Measurements from ENCODE around the gene CCDC194. TPM values are rescaled to one million over a fixed set of nuclear protein-coding genes. Genes with fewer than 3 reads are reported as not detected.

The CCDC194 gene
- total RNA-seq, 2 donors from 2014 or later = not detected

GRCh38 chr19:17380426-17381138 is 13.4 kb downstream of the CCDC194 start:
- H3K4me3 ChIP-seq = no peak overlapping the region
- no peak for DNase-seq (ENCODE audit: low spot score)
- no peak overlapping the region for H3K27ac ChIP-seq
- H3K9me3 ChIP-seq = no peaks in the 10 kb centered on the region
- no peak for TF ChIP-seq POLR2A (IDR thresholded peaks at IDR 0.05)
- no peak for TF ChIP-seq CTCF (IDR thresholded peaks at IDR 0.05)
- intact Hi-C loops (cut with DNase I) = no loop called here
- WGBS = 97% methylated on average over 5 of the region's 5 CpGs
- H3K4me1 ChIP-seq (replicated peaks) = no peaks in the 10 kb centered on the region
- no peaks in the 10 kb centered on the region for H3K27me3 ChIP-seq (replicated peaks; ENCODE audit: insufficient read depth)
- no peaks in the 10 kb centered on the region for H3K36me3 ChIP-seq

- 45% methylated on average over 14 of the region's 14 CpGs for WGBS
- no peak for TF ChIP-seq POLR2A (IDR thresholded peaks at IDR 0.05)
- no peak for TF ChIP-seq POLR2AphosphoS5 (IDR thresholded peaks at IDR 0.05)
- TF ChIP-seq CTCF (IDR thresholded peaks at IDR 0.05) = no peak
- Histone ChIP-seq H3K27ac (no peak overlapping the region), H3K36me3 (no peaks in the 10 kb centered on the region), H3K4me1 (replicated peaks) (no peaks in the 10 kb centered on the region), H3K4me3 (no peak overlapping the region), H3K9me3 (no peaks in the 10 kb centered on the region), H3K27me3 (replicated peaks; ENCODE audit: insufficient read depth) (no peaks in the 10 kb centered on the region)
- intact Hi-C loops (cut with DNase I) = no loop called here
- DNase-seq (ENCODE audit: low spot score) = no peak
These were observed 14.8 kb downstream of the CCDC194 start for GRCh38 chr19:17379221-17379631.

- no peak overlapping the region for H3K4me3 ChIP-seq
- no peak overlapping the region for H3K27ac ChIP-seq
- no peaks in the 10 kb centered on the region for H3K9me3 ChIP-seq
- H3K27me3 ChIP-seq (replicated peaks; ENCODE audit: insufficient read depth) = no peaks in the 10 kb centered on the region
- no peaks in the 10 kb centered on the region for H3K36me3 ChIP-seq
- no peaks in the 10 kb centered on the region for H3K4me1 ChIP-seq (replicated peaks)
- 67% methylated on average over 13 of the region's 13 CpGs for WGBS
- TF ChIP-seq POLR2A (IDR thresholded peaks at IDR 0.05) = no peak
- TF ChIP-seq CTCF (IDR thresholded peaks at IDR 0.05) = no peak
- TF ChIP-seq POLR2AphosphoS5 (IDR thresholded peaks at IDR 0.05) = no peak
- no peak for DNase-seq (ENCODE audit: low spot score)
- intact Hi-C loops (cut with DNase I) = no loop called here
These were observed 15.7 kb downstream of the CCDC194 start for GRCh38 chr19:17378271-17378670.

GRCh38 chr19:17376935-17377600 is 16.9 kb downstream of the CCDC194 start, which contains the start of gene PLVAP:
Gene PLVAP, minus strand, starts transcription at chr19:17377342. Its CDS starts 54 bp downstream, at chr19:17377288.
- Histone ChIP-seq H3K36me3 (no peaks in the 10 kb centered on the region), H3K4me3 (no peak within 1 kb of the TSS), H3K4me1 (replicated peaks) (no peaks in the 10 kb centered on the region), H3K27ac (no peak within 1 kb of the TSS), H3K27me3 (replicated peaks; ENCODE audit: insufficient read depth) (no peaks in the 10 kb centered on the region), H3K9me3 (no peaks in the 10 kb centered on the region)
- 72% methylated on average over 39 of the region's 39 CpGs for WGBS
- no peak for DNase-seq (ENCODE audit: low spot score)
- intact Hi-C loops (cut with DNase I) = no loop called here
- no peak for TF ChIP-seq CTCF (IDR thresholded peaks at IDR 0.05)
- TF ChIP-seq POLR2AphosphoS5 (IDR thresholded peaks at IDR 0.05) = no peak
- TF ChIP-seq POLR2A (IDR thresholded peaks at IDR 0.05) = no peak
